GM10248 (cell line): ENCODE data around the gene TCF7L2.

ENCODE experiments used
- CTCF ChIA-PET: fragments of 300-600 bp; sonication (Branson Sonifier 250); formaldehyde crosslinking; extraction: SDS; loops from one replicate; lab custom pipeline; 2021; ENCODE audit warnings: antibody characterized with exemption; lab: Yijun Ruan, JAX
- POLR2A ChIA-PET: fragments of 350-650 bp; sonication (Branson Sonifier 250); formaldehyde crosslinking; extraction: SDS; loops from one replicate; lab custom pipeline; 2020; ENCODE audit warnings: antibody characterized with exemption; lab: Yijun Ruan, JAX
- DNase-seq: peaks from one replicate; pipeline ENCODE4 v3.0.0; 2012; ENCODE audit errors: extremely low spot score
- CTCF ChIP-seq: IDR thresholded peaks from 2 replicates; pipeline ENCODE4 v1.5.1; 2012; ENCODE audit warnings: mild to moderate bottlenecking, low read depth; ENCODE audit errors: extremely low read depth, missing control alignments, control extremely low read depth

The TCF7L2 gene

GRCh38 chr10:113006656-113007342 is 56.8 kb downstream of the TCF7L2 start:
- no peak for TF ChIP-seq CTCF
- no peak for DNase-seq
- CTCF ChIA-PET, result no interaction called here
- POLR2A ChIA-PET, result no interaction called here

DNA sequence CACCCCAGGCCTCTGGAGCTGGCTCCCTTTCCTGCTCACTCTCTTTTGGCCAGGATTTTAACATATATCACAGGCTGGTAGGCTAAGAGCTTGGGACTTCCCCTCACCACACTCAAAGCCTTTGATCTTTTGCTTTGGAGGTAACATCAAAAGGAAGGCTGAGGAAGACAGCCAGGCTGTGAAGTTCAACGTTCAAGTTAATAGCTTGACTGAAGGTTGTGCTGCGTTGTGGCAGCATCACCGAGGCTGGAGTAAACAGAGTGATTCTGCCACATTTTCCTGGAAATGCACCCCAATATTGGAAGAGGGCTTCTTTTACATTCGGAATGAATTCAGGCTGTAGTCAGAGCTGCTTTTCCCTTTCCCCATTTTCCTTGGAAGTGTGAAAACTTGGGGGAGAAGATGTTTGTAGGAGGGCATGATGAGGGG is 57.3 kb downstream of the TCF7L2 start:
- POLR2A ChIA-PET, result no interaction called here
- no peak for TF ChIP-seq CTCF
- no peak for DNase-seq
- CTCF ChIA-PET, result no interaction called here

DNA sequence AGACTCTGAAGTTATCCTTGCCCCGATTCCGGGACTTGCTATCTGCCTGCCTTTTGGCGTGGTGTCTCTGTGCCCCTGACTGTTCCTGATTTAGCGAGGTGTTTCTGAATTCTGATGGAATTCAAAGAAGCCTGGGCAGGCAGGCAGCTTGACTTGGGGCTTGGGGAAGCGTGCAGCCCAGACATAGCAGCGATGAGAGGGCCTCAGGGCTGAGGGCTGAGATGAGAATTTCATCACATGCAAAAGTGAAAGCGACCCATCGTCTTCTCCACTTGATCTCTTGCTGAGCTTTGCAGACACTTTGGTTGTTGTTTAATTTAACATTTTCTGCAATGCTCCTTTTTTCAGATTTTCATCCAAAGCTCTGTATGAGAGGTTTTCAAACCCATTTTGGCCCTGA is 57.8 kb downstream of the TCF7L2 start:
- ChIA-PET CTCF (no interaction called here), POLR2A (no interaction called here)
- DNase-seq, result no peak

GRCh38 chr10:113011592-113012374 is 61.7 kb downstream of the TCF7L2 start:
- no peak for DNase-seq
- ChIA-PET CTCF (no interaction called here), POLR2A (no interaction called here)
- no peak for TF ChIP-seq CTCF

More for the DNA sequence above, 57.8 kb downstream of the TCF7L2 start:
- no peak for TF ChIP-seq CTCF

DNA sequence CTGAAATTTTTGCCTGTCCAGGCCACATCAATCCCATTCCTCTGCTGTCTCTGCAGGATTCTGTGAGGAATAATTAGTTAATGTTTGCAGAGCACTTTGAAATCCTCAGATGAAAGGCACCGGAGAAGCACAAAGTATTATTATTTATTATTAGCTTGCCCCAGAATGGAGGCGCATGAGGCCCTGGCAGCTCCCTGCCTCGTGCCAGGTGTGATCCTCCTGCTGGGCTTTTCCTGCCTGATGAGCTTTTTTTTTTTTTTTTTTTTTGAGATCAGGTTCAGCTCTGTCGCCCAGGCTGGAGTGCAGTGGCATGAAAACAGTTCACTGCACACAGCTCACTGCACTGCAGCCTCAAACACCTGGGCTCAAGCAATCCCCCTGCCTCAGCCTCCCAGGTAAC is 65.2 kb downstream of the TCF7L2 start:
- no peak for TF ChIP-seq CTCF
- ChIA-PET POLR2A (no interaction called here), CTCF (no interaction called here)
- DNase-seq, result no peak

DNA sequence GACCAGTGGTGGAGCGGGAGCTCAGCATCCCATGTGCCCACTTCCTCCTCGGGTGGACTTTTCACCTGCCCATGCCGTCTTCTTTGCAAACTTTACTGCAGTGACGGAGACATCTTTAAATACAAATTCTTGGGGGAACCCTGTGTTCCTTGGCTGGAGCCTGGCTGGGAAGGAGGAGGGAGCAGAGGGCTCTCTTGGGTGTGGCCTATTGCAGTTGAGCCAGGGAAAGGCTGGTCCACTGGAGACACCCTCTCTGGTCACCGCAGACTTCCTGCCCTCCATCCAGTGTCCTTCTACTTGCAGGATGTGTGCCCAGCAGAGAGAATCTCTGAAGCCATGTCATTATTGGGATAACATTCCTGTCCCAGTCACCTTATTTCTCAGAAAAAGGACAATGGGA is 67.3 kb downstream of the TCF7L2 start:
- TF ChIP-seq CTCF, result no peak
- no peak for DNase-seq
- ChIA-PET POLR2A (no interaction called here), CTCF (no interaction called here)
